Uterus (tissue), 4 donors: ENCODE data around the gene EYS. TPM values are rescaled to one million over a fixed set of nuclear protein-coding genes. Genes with fewer than 3 reads are reported as not detected.
"Not testable (repeated sequence)": the region's sequence is repeated elsewhere in the genome, so short reads cannot be mapped to it uniquely, and the experiment has no call there.

Experiments
- DNase-seq, 2 donors: peaks; one replicate each; pipeline ENCODE4 v3.0.0-alpha.2; 2019 to 2020
- H3K27ac ChIP-seq, 2 donors: fragments of 200-600 bp; sonication (generic); 1 replicate in 1 of 2; 2 replicates in 1 of 2; pipeline ENCODE4 v1.5.1; 2016 to 2018
- H3K27me3 ChIP-seq, 2 donors: fragments of 200-600 bp; sonication (generic); one replicate each; pipeline ENCODE4 v1.5.1; 2018 to 2019; ENCODE audit warnings: control low read depth in 1 of 2
- H3K36me3 ChIP-seq, 2 donors: fragments of 200-600 bp; sonication (generic); one replicate each; pipeline ENCODE4 v1.5.1; 2019; ENCODE audit warnings: control low read depth in 1 of 2
- H3K4me1 ChIP-seq, 2 donors: fragments of 200-600 bp; sonication (generic); one replicate each; pipeline ENCODE4 v1.5.1; 2018 to 2019; ENCODE audit warnings: control low read depth in 1 of 2
- H3K4me3 ChIP-seq, 2 donors: fragments of 200-600 bp; sonication (generic); 1 replicate in 1 of 2; 2 replicates in 1 of 2; pipeline ENCODE4 v1.5.1; 2018 to 2019; ENCODE audit warnings: mild to moderate bottlenecking in 1 of 2
- H3K9me3 ChIP-seq, 2 donors: fragments of 200-600 bp; sonication (generic); one replicate each; pipeline ENCODE4 v1.5.1; 2019; ENCODE audit warnings: control low read depth in 1 of 2
- POLR2A ChIP-seq, 2 donors: fragments of 450-650 bp; IDR thresholded peaks; one replicate each; pipeline ENCODE4 v1.6.1; 2016; ENCODE audit warnings: antibody characterized with exemption in 2 of 2, mild to moderate bottlenecking in 1 of 2, moderate library complexity in 1 of 2
- intact Hi-C: fragments of 100-400 bp; cut with DNase I; formaldehyde crosslinking; loops from one replicate; pipeline ENCODE4 v1.15.1; 2023; ENCODE audit warnings: low total_unique reads
- total RNA-seq, 4 donors: library from RNA; depleted of rRNA in 3 of 4; stranded (reverse); fragments of >200 nt in 3 of 4; gene quantifications; one replicate each; pipeline versions ENCODE4 v1.1.0 to v1.2.4, GENCODE V29; 2014 to 2023
- TF ChIP-seq, protein P1 (sequence below), 4 experiments: fragments of 200-600 bp in 2 of 4; fragments of 450-650 bp in 2 of 4; sonication (generic) in 2 of 4; IDR thresholded peaks; one replicate each; pipeline ENCODE4 v1.5.1; 2016 to 2019; ENCODE audit warnings: antibody characterized with exemption in 4 of 4, mild to moderate bottlenecking in 2 of 4, moderate library complexity in 1 of 4
- donor health status: DM: yes; HTN: yes; CAD: no.

Gene EYS
- total RNA-seq, 4 donors from 2014 or later: 1.3 TPM; not detected in 3

DNA sequence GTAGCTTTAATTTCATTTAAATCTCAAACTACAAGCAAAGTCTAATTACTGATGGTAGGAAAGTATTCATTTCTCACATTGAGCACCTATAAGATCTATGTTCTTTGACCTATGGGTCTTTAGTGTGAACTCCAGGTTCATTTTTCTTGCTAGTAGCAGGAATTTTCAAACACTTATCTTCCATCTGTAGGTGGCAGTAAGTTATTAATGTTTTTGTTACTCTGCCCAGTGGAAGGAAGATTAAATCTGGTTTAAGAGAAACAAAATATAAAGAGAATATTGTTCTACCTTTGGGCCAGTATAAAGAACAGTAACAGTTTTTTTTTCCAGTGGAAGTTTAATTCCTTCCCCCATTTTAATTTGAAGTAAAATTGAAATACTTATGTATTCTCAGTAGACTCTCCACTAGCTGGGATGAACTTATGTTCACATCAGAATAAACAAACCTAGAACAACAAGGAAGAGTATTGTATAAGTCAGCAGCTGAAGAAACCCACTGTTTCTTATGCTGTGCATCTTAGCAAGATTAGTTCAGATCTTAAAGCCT, 1743.2 kb downstream of the EYS start:
- no peak overlapping the region for H3K27ac ChIP-seq
- intact Hi-C loops: no loop called here
- no peaks in the 10 kb centered on the region for H3K27me3 ChIP-seq
- TF ChIP-seq, protein P1, sequence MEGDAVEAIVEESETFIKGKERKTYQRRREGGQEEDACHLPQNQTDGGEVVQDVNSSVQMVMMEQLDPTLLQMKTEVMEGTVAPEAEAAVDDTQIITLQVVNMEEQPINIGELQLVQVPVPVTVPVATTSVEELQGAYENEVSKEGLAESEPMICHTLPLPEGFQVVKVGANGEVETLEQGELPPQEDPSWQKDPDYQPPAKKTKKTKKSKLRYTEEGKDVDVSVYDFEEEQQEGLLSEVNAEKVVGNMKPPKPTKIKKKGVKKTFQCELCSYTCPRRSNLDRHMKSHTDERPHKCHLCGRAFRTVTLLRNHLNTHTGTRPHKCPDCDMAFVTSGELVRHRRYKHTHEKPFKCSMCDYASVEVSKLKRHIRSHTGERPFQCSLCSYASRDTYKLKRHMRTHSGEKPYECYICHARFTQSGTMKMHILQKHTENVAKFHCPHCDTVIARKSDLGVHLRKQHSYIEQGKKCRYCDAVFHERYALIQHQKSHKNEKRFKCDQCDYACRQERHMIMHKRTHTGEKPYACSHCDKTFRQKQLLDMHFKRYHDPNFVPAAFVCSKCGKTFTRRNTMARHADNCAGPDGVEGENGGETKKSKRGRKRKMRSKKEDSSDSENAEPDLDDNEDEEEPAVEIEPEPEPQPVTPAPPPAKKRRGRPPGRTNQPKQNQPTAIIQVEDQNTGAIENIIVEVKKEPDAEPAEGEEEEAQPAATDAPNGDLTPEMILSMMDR (IDR thresholded peaks at IDR 0.05): no peak
- TF ChIP-seq POLR2A (IDR thresholded peaks at IDR 0.05): no peak
- H3K9me3 ChIP-seq: no peaks in the 10 kb centered on the region
- no peaks in the 10 kb centered on the region for H3K4me1 ChIP-seq
- no peak overlapping the region for H3K4me3 ChIP-seq
- no peaks in the 10 kb centered on the region for H3K36me3 ChIP-seq
- DNase-seq: no peak

DNA sequence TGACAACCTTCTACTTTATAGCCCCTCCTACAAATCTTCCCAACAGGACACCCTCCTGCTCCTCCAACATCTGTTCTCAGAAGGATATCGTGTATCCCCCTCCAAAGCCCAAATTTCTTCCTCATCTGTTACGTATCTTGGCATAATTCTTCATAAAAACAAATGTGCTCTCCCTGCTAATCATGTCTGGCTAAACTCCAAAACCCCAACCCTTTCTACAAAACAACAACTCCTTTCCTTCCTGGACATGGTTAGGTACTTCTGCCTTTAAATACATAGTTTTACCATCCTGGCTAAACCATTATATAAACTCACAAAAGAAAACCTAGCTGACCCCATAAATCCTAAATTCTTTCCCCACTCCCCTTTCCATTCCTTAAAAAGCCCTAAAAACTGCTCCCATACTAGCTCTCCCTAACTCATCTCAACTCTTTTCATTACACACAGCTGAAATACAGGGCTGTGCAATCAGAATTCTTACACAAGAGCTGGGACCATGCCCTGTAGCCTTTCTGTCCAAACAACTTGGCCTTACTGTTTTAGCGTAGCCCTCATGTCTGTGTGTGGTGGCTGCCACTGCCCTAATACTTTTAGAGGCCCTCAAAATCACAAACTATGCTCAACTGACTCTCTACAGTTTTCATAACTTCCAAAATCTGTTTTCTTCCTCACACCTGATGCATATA, 1753.5 kb downstream of the EYS start:
- H3K9me3 ChIP-seq, DNase-seq, intact Hi-C loops, H3K4me1 ChIP-seq, H3K36me3 ChIP-seq, H3K27me3 ChIP-seq, H3K4me3 ChIP-seq, H3K27ac ChIP-seq: not testable (repeated sequence)

DNA sequence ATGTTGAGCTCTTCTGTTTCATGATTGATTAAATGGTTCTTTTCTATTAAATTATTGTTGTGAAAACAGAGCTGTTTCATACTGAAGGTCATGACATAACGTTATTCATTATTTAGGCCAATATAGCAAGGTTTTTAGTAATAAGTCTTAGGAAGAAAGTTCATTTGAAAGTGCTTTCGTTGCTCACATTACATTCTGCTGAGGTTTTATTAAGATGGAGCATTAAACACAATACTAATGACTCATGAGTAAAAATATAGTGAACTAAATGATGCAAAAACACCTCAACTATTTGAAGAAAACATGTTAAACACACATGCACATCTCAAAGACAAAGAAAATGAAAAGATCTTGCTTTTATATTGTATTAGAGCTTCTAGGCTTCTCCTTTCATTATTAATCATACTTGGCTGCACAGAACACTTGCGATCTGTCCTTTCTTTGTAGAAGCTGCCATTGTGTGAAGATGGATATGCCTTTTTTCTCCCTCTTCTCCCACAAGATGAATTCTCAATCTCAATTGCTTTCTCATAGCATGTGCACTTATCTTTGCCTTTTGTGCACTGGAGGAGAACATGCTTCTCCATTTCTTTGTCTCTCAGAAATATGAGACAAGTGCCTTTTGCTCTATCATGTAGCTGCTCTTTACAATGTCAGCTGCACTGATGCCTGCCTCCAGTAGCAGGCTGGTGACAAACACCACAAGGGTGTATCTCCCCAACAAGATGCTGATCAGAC, 1759.1 kb downstream of the EYS start:
- H3K27me3 ChIP-seq: no peaks in the 10 kb centered on the region
- H3K4me1 ChIP-seq: no peaks in the 10 kb centered on the region
- no peaks in the 10 kb centered on the region for H3K36me3 ChIP-seq
- no peak overlapping the region for H3K27ac ChIP-seq
- no peak overlapping the region for H3K4me3 ChIP-seq
- DNase-seq: no peak
- no peaks in the 10 kb centered on the region for H3K9me3 ChIP-seq
- TF ChIP-seq, protein P1 (IDR thresholded peaks at IDR 0.05): no peak
- no peak for TF ChIP-seq POLR2A (IDR thresholded peaks at IDR 0.05)
- intact Hi-C loops: no loop called here

DNA sequence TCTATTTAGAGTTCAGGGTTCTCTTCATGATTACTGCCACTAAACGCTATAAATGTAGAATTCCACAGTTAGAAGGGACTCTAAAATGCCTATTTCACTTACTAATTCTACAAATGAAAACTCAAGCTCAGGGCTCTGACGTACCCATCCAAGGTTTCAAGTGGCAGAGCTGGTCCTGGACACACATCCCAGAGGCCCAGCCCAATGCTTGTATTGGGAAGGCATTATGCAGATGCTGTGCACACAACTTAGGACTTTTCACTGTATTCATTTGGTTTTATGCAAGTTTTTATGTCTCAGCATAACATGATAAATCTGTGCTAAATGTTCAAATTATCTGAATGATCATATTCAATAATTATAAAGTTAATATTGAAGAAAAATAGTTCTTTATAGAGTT, 1761.0 kb downstream of the EYS start:
- Histone ChIP-seq H3K4me1 (no peaks in the 10 kb centered on the region), H3K9me3 (no peaks in the 10 kb centered on the region), H3K36me3 (no peaks in the 10 kb centered on the region), H3K4me3 (no peak overlapping the region), H3K27me3 (no peaks in the 10 kb centered on the region), H3K27ac (no peak overlapping the region)
- TF ChIP-seq POLR2A (IDR thresholded peaks at IDR 0.05): no peak
- TF ChIP-seq, protein P1 (IDR thresholded peaks at IDR 0.05): no peak
- intact Hi-C loops: no loop called here
- DNase-seq: no peak

DNA sequence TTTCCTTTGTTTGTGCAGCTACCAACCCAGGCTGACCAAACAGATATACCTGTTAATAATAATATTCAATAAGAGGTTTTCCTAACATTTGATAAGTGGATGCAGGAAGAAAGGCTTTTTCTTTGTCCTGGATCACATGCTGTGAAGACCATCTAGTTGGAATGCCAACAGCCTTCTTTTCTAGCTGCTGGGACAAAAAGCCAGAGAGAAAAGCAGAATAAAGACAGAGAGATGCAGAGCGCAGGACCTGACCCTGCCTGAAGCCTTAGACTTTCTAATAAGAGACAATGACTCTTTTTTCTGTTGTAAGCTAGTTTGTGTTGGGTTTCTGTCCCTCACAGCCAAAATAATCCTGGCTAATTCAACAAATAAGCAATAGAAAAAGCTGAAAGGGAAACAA, 1763.2 kb downstream of the EYS start:
- no peak for DNase-seq
- Histone ChIP-seq H3K9me3 (no peaks in the 10 kb centered on the region), H3K4me3 (no peak overlapping the region), H3K36me3 (no peaks in the 10 kb centered on the region), H3K4me1 (no peaks in the 10 kb centered on the region), H3K27ac (no peak overlapping the region), H3K27me3 (no peaks in the 10 kb centered on the region)
- TF ChIP-seq, protein P1 (IDR thresholded peaks at IDR 0.05): no peak
- TF ChIP-seq POLR2A (IDR thresholded peaks at IDR 0.05): no peak
- intact Hi-C loops: no loop called here
